GM18526 (cell line): Measurements from ENCODE around the gene EXOC4.

ENCODE experiments used
- POLR2A ChIP-seq: IDR thresholded peaks from 3 replicates; pipeline ENCODE4 v1.6.1; 2011; ENCODE audit not compliant: insufficient read length; ENCODE audit errors: extremely low read depth

EXOC4 gene

GRCh38 chr7:133886797-133887196 is 633.9 kb downstream of the EXOC4 start:
- TF ChIP-seq POLR2A = no peak

- no peak for TF ChIP-seq POLR2A
Measured at GRCh38 chr7:133887459-133887858, 634.6 kb downstream of the EXOC4 start.

GRCh38 chr7:133888061-133888930 is 635.4 kb downstream of the EXOC4 start:
- TF ChIP-seq POLR2A = no peak

- TF ChIP-seq POLR2A = no peak
Measured at GRCh38 chr7:133904776-133905175, 651.9 kb downstream of the EXOC4 start.

GRCh38 chr7:133910761-133911160 is 657.9 kb downstream of the EXOC4 start:
- TF ChIP-seq POLR2A = no peak

GRCh38 chr7:133911724-133912123 is 658.8 kb downstream of the EXOC4 start:
- TF ChIP-seq POLR2A = no peak

- TF ChIP-seq POLR2A = no peak
Measured at GRCh38 chr7:133912916-133913697, 660.2 kb downstream of the EXOC4 start.

- TF ChIP-seq POLR2A = no peak
Measured at GRCh38 chr7:133916621-133917020, 663.7 kb downstream of the EXOC4 start.

- no peak for TF ChIP-seq POLR2A
Measured at GRCh38 chr7:133919810-133920209, 666.9 kb downstream of the EXOC4 start.

- TF ChIP-seq POLR2A = no peak
Measured at GRCh38 chr7:133921635-133922182, 668.8 kb downstream of the EXOC4 start.

- no peak for TF ChIP-seq POLR2A
Measured at GRCh38 chr7:133923974-133924373, 671.1 kb downstream of the EXOC4 start.

- no peak for TF ChIP-seq POLR2A
Measured at GRCh38 chr7:133931053-133931452, 678.2 kb downstream of the EXOC4 start.

GRCh38 chr7:133932591-133932990 is 679.7 kb downstream of the EXOC4 start:
- TF ChIP-seq POLR2A = no peak

- TF ChIP-seq POLR2A = no peak
Measured at GRCh38 chr7:133934262-133934976, 681.5 kb downstream of the EXOC4 start.

- no peak for TF ChIP-seq POLR2A
Measured at GRCh38 chr7:133934977-133935330, 682.1 kb downstream of the EXOC4 start.

GRCh38 chr7:133936074-133936473 is 683.2 kb downstream of the EXOC4 start:
- no peak for TF ChIP-seq POLR2A

- TF ChIP-seq POLR2A = no peak
Measured at GRCh38 chr7:133937786-133938185, 684.9 kb downstream of the EXOC4 start.
